ENCODE data around the gene ANKRD13D. TPM values are rescaled to one million over a fixed set of nuclear protein-coding genes. Genes with fewer than 3 reads are reported as not detected.

ANKRD13D gene
- total and polyA plus RNA-seq, 2 experiments from 2014 or later: 20.3 to 30.8 TPM

DNA sequence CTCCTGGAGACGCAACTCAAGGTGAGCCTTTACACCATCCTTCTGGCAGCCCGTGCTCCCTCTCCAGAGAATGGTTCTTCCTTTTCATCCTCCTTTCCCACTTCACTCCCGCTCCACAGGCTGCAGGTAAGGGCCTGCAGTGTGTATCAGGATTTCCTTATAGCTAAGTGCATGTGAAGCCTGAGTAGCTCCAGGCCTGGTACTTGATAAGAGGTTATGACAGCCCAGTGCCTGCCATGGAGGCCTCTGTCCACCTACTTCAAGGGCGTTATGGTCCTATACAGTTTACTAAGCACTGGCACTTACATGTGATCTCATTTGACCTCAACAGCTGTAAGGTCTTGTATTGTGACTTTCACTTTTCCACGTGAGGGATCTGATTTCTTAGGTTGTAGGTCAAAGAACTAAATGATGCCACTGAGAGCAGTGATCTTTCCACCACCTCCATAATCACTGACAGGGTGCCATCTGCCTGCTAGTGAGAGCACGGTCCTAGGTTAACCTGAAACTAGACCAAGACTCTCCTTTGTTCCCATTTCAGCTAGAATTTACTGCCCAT, 32.3 kb downstream of the ANKRD13D start:
- Histone ChIP-seq H3K4me1 (ENCODE audit: insufficient read depth) (peaks cover 6% of the 10 kb centered on the region), H3K36me3 (ENCODE audit: insufficient read depth) (no peaks in the 10 kb centered on the region), H3K4me2 (no peak overlapping the region), H3K4me3 (no peak overlapping the region), H4K20me1 (replicated peaks; ENCODE audit: insufficient read depth) (no peaks in the 10 kb centered on the region), H3F3A (replicated peaks; ENCODE audit: low read depth) (peaks cover 11% of the 10 kb centered on the region; the same call in 1 of the 2 replicates), H3K9me2 (ENCODE audit: insufficient read depth) (no peaks in the 10 kb centered on the region), H3K27ac (ENCODE audit: low read depth) (no peak overlapping the region), H3K79me2 (replicated peaks; ENCODE audit: insufficient read depth) (no peaks in the 10 kb centered on the region), H3K27me3 (ENCODE audit: insufficient read depth) (peaks cover 22% of the 10 kb centered on the region), H2AFZ (no peak overlapping the region)
- no peak overlapping the region for H3K27ac Mint-ChIP-seq
- H3K36me3 Mint-ChIP-seq (ENCODE audit: low read depth): no peaks in the 10 kb centered on the region; the same call in 2 of the 3 replicates
- TF ChIP-seq EZH2phosphoT487 (IDR thresholded peaks at IDR 0.05; ENCODE audit: unreplicated experiment): no peak
- TF ChIP-seq ZNF331 (CRISPR knock-in tag; IDR thresholded peaks at IDR 0.05; ENCODE audit: low read depth): no peak
- TF ChIP-seq ZNF114 (CRISPR knock-in tag; IDR thresholded peaks at IDR 0.05): no peak
- no peak for TF ChIP-seq NANOG (IDR thresholded peaks at IDR 0.05; ENCODE audit: borderline replicate concordance)
- TF ChIP-seq EZH2 (IDR thresholded peaks at IDR 0.05; ENCODE audit: low read depth, unreplicated experiment): no peak
- TF ChIP-seq, protein P1, sequence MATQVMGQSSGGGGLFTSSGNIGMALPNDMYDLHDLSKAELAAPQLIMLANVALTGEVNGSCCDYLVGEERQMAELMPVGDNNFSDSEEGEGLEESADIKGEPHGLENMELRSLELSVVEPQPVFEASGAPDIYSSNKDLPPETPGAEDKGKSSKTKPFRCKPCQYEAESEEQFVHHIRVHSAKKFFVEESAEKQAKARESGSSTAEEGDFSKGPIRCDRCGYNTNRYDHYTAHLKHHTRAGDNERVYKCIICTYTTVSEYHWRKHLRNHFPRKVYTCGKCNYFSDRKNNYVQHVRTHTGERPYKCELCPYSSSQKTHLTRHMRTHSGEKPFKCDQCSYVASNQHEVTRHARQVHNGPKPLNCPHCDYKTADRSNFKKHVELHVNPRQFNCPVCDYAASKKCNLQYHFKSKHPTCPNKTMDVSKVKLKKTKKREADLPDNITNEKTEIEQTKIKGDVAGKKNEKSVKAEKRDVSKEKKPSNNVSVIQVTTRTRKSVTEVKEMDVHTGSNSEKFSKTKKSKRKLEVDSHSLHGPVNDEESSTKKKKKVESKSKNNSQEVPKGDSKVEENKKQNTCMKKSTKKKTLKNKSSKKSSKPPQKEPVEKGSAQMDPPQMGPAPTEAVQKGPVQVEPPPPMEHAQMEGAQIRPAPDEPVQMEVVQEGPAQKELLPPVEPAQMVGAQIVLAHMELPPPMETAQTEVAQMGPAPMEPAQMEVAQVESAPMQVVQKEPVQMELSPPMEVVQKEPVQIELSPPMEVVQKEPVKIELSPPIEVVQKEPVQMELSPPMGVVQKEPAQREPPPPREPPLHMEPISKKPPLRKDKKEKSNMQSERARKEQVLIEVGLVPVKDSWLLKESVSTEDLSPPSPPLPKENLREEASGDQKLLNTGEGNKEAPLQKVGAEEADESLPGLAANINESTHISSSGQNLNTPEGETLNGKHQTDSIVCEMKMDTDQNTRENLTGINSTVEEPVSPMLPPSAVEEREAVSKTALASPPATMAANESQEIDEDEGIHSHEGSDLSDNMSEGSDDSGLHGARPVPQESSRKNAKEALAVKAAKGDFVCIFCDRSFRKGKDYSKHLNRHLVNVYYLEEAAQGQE (IDR thresholded peaks at IDR 0.05; ENCODE audit: unreplicated experiment): no peak
- TF ChIP-seq, protein P2, sequence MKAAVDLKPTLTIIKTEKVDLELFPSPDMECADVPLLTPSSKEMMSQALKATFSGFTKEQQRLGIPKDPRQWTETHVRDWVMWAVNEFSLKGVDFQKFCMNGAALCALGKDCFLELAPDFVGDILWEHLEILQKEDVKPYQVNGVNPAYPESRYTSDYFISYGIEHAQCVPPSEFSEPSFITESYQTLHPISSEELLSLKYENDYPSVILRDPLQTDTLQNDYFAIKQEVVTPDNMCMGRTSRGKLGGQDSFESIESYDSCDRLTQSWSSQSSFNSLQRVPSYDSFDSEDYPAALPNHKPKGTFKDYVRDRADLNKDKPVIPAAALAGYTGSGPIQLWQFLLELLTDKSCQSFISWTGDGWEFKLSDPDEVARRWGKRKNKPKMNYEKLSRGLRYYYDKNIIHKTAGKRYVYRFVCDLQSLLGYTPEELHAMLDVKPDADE (IDR thresholded peaks at IDR 0.05): no peak
- TF ChIP-seq, protein P3, sequence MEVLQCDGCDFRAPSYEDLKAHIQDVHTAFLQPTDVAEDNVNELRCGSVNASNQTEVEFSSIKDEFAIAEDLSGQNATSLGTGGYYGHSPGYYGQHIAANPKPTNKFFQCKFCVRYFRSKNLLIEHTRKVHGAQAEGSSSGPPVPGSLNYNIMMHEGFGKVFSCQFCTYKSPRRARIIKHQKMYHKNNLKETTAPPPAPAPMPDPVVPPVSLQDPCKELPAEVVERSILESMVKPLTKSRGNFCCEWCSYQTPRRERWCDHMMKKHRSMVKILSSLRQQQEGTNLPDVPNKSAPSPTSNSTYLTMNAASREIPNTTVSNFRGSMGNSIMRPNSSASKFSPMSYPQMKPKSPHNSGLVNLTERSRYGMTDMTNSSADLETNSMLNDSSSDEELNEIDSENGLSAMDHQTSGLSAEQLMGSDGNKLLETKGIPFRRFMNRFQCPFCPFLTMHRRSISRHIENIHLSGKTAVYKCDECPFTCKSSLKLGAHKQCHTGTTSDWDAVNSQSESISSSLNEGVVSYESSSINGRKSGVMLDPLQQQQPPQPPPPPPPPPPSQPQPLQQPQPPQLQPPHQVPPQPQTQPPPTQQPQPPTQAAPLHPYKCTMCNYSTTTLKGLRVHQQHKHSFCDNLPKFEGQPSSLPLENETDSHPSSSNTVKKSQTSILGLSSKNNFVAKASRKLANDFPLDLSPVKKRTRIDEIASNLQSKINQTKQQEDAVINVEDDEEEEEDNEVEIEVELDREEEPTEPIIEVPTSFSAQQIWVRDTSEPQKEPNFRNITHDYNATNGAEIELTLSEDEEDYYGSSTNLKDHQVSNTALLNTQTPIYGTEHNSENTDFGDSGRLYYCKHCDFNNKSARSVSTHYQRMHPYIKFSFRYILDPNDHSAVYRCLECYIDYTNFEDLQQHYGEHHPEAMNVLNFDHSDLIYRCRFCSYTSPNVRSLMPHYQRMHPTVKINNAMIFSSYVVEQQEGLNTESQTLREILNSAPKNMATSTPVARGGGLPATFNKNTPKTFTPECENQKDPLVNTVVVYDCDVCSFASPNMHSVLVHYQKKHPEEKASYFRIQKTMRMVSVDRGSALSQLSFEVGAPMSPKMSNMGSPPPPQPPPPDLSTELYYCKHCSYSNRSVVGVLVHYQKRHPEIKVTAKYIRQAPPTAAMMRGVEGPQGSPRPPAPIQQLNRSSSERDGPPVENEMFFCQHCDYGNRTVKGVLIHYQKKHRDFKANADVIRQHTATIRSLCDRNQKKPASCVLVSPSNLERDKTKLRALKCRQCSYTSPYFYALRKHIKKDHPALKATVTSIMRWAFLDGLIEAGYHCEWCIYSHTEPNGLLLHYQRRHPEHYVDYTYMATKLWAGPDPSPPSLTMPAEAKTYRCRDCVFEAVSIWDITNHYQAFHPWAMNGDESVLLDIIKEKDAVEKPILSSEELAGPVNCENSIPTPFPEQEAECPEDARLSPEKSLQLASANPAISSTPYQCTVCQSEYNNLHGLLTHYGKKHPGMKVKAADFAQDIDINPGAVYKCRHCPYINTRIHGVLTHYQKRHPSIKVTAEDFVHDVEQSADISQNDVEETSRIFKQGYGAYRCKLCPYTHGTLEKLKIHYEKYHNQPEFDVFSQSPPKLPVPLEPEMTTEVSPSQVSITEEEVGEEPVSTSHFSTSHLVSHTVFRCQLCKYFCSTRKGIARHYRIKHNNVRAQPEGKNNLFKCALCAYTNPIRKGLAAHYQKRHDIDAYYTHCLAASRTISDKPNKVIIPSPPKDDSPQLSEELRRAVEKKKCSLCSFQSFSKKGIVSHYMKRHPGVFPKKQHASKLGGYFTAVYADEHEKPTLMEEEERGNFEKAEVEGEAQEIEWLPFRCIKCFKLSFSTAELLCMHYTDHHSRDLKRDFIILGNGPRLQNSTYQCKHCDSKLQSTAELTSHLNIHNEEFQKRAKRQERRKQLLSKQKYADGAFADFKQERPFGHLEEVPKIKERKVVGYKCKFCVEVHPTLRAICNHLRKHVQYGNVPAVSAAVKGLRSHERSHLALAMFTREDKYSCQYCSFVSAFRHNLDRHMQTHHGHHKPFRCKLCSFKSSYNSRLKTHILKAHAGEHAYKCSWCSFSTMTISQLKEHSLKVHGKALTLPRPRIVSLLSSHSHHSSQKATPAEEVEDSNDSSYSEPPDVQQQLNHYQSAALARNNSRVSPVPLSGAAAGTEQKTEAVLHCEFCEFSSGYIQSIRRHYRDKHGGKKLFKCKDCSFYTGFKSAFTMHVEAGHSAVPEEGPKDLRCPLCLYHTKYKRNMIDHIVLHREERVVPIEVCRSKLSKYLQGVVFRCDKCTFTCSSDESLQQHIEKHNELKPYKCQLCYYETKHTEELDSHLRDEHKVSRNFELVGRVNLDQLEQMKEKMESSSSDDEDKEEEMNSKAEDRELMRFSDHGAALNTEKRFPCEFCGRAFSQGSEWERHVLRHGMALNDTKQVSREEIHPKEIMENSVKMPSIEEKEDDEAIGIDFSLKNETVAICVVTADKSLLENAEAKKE (CRISPR knock-in tag; IDR thresholded peaks at IDR 0.05): no peak
- no peak for TF ChIP-seq STAT1 (IDR thresholded peaks at IDR 0.05; ENCODE audit: unreplicated experiment)
- TF ChIP-seq JUNB (IDR thresholded peaks at IDR 0.05; ENCODE audit: unreplicated experiment): no peak
- no peak for TF ChIP-seq CREB1 (CRISPR knock-in tag; IDR thresholded peaks at IDR 0.05; ENCODE audit: low read depth)
- TF ChIP-seq, protein P4, sequence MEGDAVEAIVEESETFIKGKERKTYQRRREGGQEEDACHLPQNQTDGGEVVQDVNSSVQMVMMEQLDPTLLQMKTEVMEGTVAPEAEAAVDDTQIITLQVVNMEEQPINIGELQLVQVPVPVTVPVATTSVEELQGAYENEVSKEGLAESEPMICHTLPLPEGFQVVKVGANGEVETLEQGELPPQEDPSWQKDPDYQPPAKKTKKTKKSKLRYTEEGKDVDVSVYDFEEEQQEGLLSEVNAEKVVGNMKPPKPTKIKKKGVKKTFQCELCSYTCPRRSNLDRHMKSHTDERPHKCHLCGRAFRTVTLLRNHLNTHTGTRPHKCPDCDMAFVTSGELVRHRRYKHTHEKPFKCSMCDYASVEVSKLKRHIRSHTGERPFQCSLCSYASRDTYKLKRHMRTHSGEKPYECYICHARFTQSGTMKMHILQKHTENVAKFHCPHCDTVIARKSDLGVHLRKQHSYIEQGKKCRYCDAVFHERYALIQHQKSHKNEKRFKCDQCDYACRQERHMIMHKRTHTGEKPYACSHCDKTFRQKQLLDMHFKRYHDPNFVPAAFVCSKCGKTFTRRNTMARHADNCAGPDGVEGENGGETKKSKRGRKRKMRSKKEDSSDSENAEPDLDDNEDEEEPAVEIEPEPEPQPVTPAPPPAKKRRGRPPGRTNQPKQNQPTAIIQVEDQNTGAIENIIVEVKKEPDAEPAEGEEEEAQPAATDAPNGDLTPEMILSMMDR (conservative IDR thresholded peaks at IDR 0.05; ENCODE audit: low read depth in 2 of 2): no peak
- TF ChIP-seq POLR2AphosphoS5 (IDR thresholded peaks at IDR 0.05; ENCODE audit: low read depth): no peak
- ATAC-seq (no peak), DNase-seq (ENCODE audit: low spot score) (no peak)
- H3K27me3 Mint-ChIP-seq (ENCODE audit: insufficient read depth, low read depth, poor library complexity): peaks cover 23% of the 10 kb centered on the region
- no peaks in the 10 kb centered on the region; the same call in 2 of the 3 replicates for H3K9me3 Mint-ChIP-seq
- peaks cover 9% of the 10 kb centered on the region for H3K4me1 Mint-ChIP-seq
- no peak overlapping the region for H3K4me3 Mint-ChIP-seq
